ENCODE results near the gene POLD4. TPM values are rescaled to one million over a fixed set of nuclear protein-coding genes. Genes with fewer than 3 reads are reported as not detected.

Gene POLD4
- total and polyA plus RNA-seq, 2 of the 13 experiments (the other 11 are each of a cell fraction or from before 2014, with no cell fraction given), result 10.5 to 27.4 TPM

- TF ChIP-seq ZMYM4 (CRISPR knock-in tag; IDR thresholded peaks at IDR 0.05), result peak; percentile 69
- TF ChIP-seq ZNF33B (CRISPR knock-in tag; IDR thresholded peaks at IDR 0.05), result no peak
- 0 out of 2 replicates have a peak, but pooled peaks have one; percentile 64 for TF ChIP-seq ZNF749 (CRISPR knock-in tag; IDR thresholded peaks at IDR 0.05; ENCODE audit: borderline replicate concordance)
- TF ChIP-seq, protein P1, sequence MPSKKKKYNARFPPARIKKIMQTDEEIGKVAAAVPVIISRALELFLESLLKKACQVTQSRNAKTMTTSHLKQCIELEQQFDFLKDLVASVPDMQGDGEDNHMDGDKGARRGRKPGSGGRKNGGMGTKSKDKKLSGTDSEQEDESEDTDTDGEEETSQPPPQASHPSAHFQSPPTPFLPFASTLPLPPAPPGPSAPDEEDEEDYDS (CRISPR knock-in tag; IDR thresholded peaks at IDR 0.05), result peak; percentile 59
- peak; percentile 34; the same call in 1 of the 2 replicates for TF ChIP-seq ZNF230 (CRISPR knock-in tag; IDR thresholded peaks at IDR 0.05)
- peak; percentile 69; the same call in 1 of the 2 replicates for TF ChIP-seq YEATS4 (CRISPR knock-in tag; IDR thresholded peaks at IDR 0.05; ENCODE audit: borderline replicate concordance)
- peak; percentile 81 for TF ChIP-seq SP4 (CRISPR knock-in tag; IDR thresholded peaks at IDR 0.05)
- peak; percentile 69 to 92 for TF ChIP-seq POLR2A (IDR thresholded peaks at IDR 0.05; ENCODE audit: insufficient read depth in 1 of 2, low read depth in 2 of 2, low read length in 2 of 2)
- peak; percentile 83 for TF ChIP-seq POLR2G (IDR thresholded peaks at IDR 0.05; ENCODE audit: low read depth, low read length)
- no peak for TF ChIP-seq DZIP1 (CRISPR knock-in tag; IDR thresholded peaks at IDR 0.05)
- TF ChIP-seq ZNF652 (CRISPR knock-in tag; IDR thresholded peaks at IDR 0.05; ENCODE audit: borderline replicate concordance, low read depth), result 0 out of 2 replicates have a peak, but pooled peaks have one; percentile 58
- TF ChIP-seq, protein P2, sequence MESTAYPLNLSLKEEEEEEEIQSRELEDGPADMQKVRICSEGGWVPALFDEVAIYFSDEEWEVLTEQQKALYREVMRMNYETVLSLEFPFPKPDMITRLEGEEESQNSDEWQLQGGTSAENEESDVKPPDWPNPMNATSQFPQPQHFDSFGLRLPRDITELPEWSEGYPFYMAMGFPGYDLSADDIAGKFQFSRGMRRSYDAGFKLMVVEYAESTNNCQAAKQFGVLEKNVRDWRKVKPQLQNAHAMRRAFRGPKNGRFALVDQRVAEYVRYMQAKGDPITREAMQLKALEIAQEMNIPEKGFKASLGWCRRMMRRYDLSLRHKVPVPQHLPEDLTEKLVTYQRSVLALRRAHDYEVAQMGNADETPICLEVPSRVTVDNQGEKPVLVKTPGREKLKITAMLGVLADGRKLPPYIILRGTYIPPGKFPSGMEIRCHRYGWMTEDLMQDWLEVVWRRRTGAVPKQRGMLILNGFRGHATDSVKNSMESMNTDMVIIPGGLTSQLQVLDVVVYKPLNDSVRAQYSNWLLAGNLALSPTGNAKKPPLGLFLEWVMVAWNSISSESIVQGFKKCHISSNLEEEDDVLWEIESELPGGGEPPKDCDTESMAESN (CRISPR knock-in tag; conservative IDR thresholded peaks at IDR 0.05), result peak; percentile 18; the same call in 1 of the 2 replicates
- no peak for TF ChIP-seq ZHX1 (CRISPR knock-in tag; IDR thresholded peaks at IDR 0.05; ENCODE audit: low read depth)
- peak; percentile 46; the same call in 1 of the 2 replicates for TF ChIP-seq HES4 (CRISPR knock-in tag; IDR thresholded peaks at IDR 0.05; ENCODE audit: borderline replicate concordance)
- 0 out of 2 replicates have a peak, but pooled peaks have one; percentile 62 for TF ChIP-seq ZNF546 (CRISPR knock-in tag; conservative IDR thresholded peaks at IDR 0.05)
- 0 out of 2 replicates have a peak, but pooled peaks have one; percentile 53 for TF ChIP-seq KLF11 (CRISPR knock-in tag; IDR thresholded peaks at IDR 0.05)
- TF ChIP-seq RAD21 (CRISPR knock-in tag; IDR thresholded peaks at IDR 0.05), result peak; percentile 84
- TF ChIP-seq ZNF563 (CRISPR knock-in tag; IDR thresholded peaks at IDR 0.05), result peak; percentile 75; the same call in 1 of the 2 replicates
- TF ChIP-seq HMGA1 (CRISPR knock-in tag; conservative IDR thresholded peaks at IDR 0.05), result no peak
- no peak for TF ChIP-seq SOX6 (IDR thresholded peaks at IDR 0.05)
- no peak for TF ChIP-seq SOX6 (CRISPR knock-in tag; IDR thresholded peaks at IDR 0.05)
Observed at GRCh38 chr11:67401495-67402191, 48.3 kb upstream of the POLD4 start, which contains the start of gene PPP1CA (continued).
